ENCODE measurements around the gene SDHA. TPM values are rescaled to one million over a fixed set of nuclear protein-coding genes. Genes with fewer than 3 reads are reported as not detected.

The SDHA gene
- total and polyA plus RNA-seq, 2 donors (not counting 1 experiment from before 2014, with no cell fraction given), result 77.2 to 137 TPM

DNA sequence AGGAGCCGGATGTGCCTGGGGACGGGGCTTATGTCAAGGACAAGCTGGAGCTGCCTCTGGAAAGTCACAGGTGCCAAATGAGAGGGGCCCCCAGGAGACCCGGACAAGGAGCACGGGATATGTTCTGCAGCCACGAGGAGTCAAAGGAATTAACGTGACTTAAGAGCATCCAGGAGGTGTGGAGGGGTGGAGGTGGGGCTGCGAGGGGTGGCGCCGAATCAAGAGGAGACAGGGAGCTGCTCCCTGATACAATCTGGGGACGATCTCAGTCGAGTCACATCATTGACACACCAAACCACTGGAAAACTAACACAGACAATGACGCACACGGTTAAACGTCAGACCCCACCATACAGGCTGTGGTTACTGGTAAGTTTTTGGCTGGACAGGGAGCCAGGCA is 10.5 kb upstream of the SDHA start:
- H3K79me2 ChIP-seq (ENCODE audit: control insufficient read depth, insufficient read depth, low read length), result peaks cover 19% of the 10 kb centered on the region
- peaks cover 37% of the 10 kb centered on the region for H4K20me1 ChIP-seq (ENCODE audit: control insufficient read depth, insufficient read depth, low read length, poor library complexity, severe bottlenecking)
- H3K4me3 Mint-ChIP-seq, result no peak overlapping the region
- H3K4me1 ChIP-seq (ENCODE audit: control insufficient read depth in 2 of 2, insufficient read depth in 2 of 2, low read length in 2 of 2), result no peaks in the 10 kb centered on the region
- no peaks in the 10 kb centered on the region for H3K9me3 ChIP-seq (ENCODE audit: control extremely low read depth in 1 of 3, control insufficient read depth in 2 of 3, insufficient read depth in 1 of 3, low read length in 2 of 3)
- H3K4me1 Mint-ChIP-seq, result peaks cover 10% of the 10 kb centered on the region
- ATAC-seq (ENCODE audit: low read depth), result no peak
- H3K27ac ChIP-seq (ENCODE audit: low read length in 2 of 2), result no peak overlapping the region
- CTCF ChIA-PET, result interaction anchor here (0.8 kb wide), 1 partner anchor 10 kb away, joined by 4 read pairs; the partner anchor contains the start of genes CCDC127 and SDHA
- no peaks in the 10 kb centered on the region for H3K9me3 Mint-ChIP-seq (ENCODE audit: insufficient read depth)
- H3K4me3 ChIP-seq (ENCODE audit: control extremely low read depth in 1 of 5, extremely low read depth in 1 of 5, insufficient read depth in 1 of 5, low read depth in 2 of 5, low read length in 4 of 5), result no peak overlapping the region
- WGBS (ENCODE audit: insufficient coverage), result 97% methylated on average over 6 of the region's 14 CpGs
- TF ChIP-seq EZH2 (IDR thresholded peaks at IDR 0.05; ENCODE audit: borderline replicate concordance, insufficient read depth, low read depth, low read length, poor library complexity, severe bottlenecking), result no peak
- TF ChIP-seq CTCF (IDR thresholded peaks at IDR 0.05), result no peak
- H3K27me3 Mint-ChIP-seq, result no peaks in the 10 kb centered on the region
- H3K27ac Mint-ChIP-seq, result no peak overlapping the region
- POLR2A ChIA-PET, result interaction anchor here (0.6 kb wide), 1 partner anchor 78 kb away, joined by 3 read pairs; no protein-coding TSS in a partner anchor
- DNase-seq, result no peak
- H3K4me2 ChIP-seq (replicated peaks; ENCODE audit: low read depth, low read length, poor library complexity, severe bottlenecking), result no peak overlapping the region
- peaks cover 1 to 47% of the 10 kb centered on the region in 2 experiments for H3K36me3 ChIP-seq (replicated peaks in 1 of 2; ENCODE audit: control extremely low read depth in 1 of 2, control insufficient read depth in 1 of 2, extremely low read depth in 1 of 2, insufficient read depth in 2 of 2, low read length in 1 of 2)
- H3K9ac ChIP-seq (ENCODE audit: low read length), result no peak overlapping the region
- intact Hi-C loops (cut with micrococcal nuclease), result no loop called here
- H2AFZ ChIP-seq (ENCODE audit: insufficient read depth, low read depth, low read length, poor library complexity, severe bottlenecking), result no peak overlapping the region
- no peaks in the 10 kb centered on the region for H3K27me3 ChIP-seq (replicated peaks in 1 of 4; ENCODE audit: control extremely low read depth in 1 of 4, control insufficient read depth in 3 of 4, insufficient read depth in 4 of 4, low read length in 3 of 4)

- no peaks in the 10 kb centered on the region for H3K9me3 ChIP-seq (ENCODE audit: control extremely low read depth in 1 of 3, control insufficient read depth in 2 of 3, insufficient read depth in 1 of 3, low read length in 2 of 3)
- Mint-ChIP-seq H3K27ac (no peak overlapping the region), H3K27me3 (no peaks in the 10 kb centered on the region), H3K4me3 (no peak overlapping the region), H3K4me1 (peaks cover 12% of the 10 kb centered on the region), H3K9me3 (ENCODE audit: insufficient read depth) (no peaks in the 10 kb centered on the region)
- ATAC-seq (ENCODE audit: low read depth) (no peak), DNase-seq (no peak)
- no peaks in the 10 kb centered on the region for H3K27me3 ChIP-seq (replicated peaks in 1 of 4; ENCODE audit: control extremely low read depth in 1 of 4, control insufficient read depth in 3 of 4, insufficient read depth in 4 of 4, low read length in 3 of 4)
- peaks cover 24% of the 10 kb centered on the region for H3K79me2 ChIP-seq (ENCODE audit: control insufficient read depth, insufficient read depth, low read length)
- no peak overlapping the region for H3K4me3 ChIP-seq (ENCODE audit: control extremely low read depth in 1 of 5, extremely low read depth in 1 of 5, insufficient read depth in 1 of 5, low read depth in 2 of 5, low read length in 4 of 5)
- H4K20me1 ChIP-seq (ENCODE audit: control insufficient read depth, insufficient read depth, low read length, poor library complexity, severe bottlenecking), result peaks cover 40% of the 10 kb centered on the region
- no peaks in the 10 kb centered on the region for H3K4me1 ChIP-seq (ENCODE audit: control insufficient read depth in 2 of 2, insufficient read depth in 2 of 2, low read length in 2 of 2)
- H3K9ac ChIP-seq (ENCODE audit: low read length), result no peak overlapping the region
- H2AFZ ChIP-seq (ENCODE audit: insufficient read depth, low read depth, low read length, poor library complexity, severe bottlenecking), result no peak overlapping the region
- H3K36me3 ChIP-seq (replicated peaks in 1 of 2; ENCODE audit: control extremely low read depth in 1 of 2, control insufficient read depth in 1 of 2, extremely low read depth in 1 of 2, insufficient read depth in 2 of 2, low read length in 1 of 2), result peaks cover 1 to 43% of the 10 kb centered on the region in 2 experiments
- intact Hi-C loops (cut with micrococcal nuclease), result no loop called here
- TF ChIP-seq EZH2 (IDR thresholded peaks at IDR 0.05; ENCODE audit: borderline replicate concordance, insufficient read depth, low read depth, low read length, poor library complexity, severe bottlenecking) (no peak), CTCF (IDR thresholded peaks at IDR 0.05) (no peak)
- 95% methylated on average over 12 of the region's 15 CpGs for WGBS (ENCODE audit: insufficient coverage)
- CTCF ChIA-PET, result no interaction called here
- no peak overlapping the region for H3K4me2 ChIP-seq (replicated peaks; ENCODE audit: low read depth, low read length, poor library complexity, severe bottlenecking)
- H3K27ac ChIP-seq (ENCODE audit: low read length in 2 of 2), result no peak overlapping the region
- POLR2A ChIA-PET, result no interaction called here
These were observed 9.5 kb upstream of the SDHA start for GRCh38 chr5:208449-209114.

All from B cell (primary cell).